WERI-Rb-1 (cell line): ENCODE measurements around the gene TNFRSF1B.
A peak's percentile ranks its signal among the peaks of the same experiment; 100 is the strongest.

ENCODE experiments used
- DNase-seq: peaks from one replicate; pipeline ENCODE4 v3.0.0-alpha.2; 2020
- H3K27ac ChIP-seq: fragments of 250-450 bp; sonication (Bioruptor Pico); 2 replicates; pipeline ENCODE4 v1.5.1; 2020; ENCODE audit warnings: mild to moderate bottlenecking, moderate library complexity
- H3K27me3 ChIP-seq: fragments of 250-450 bp; sonication (Bioruptor Pico); 2 replicates; pipeline ENCODE4 v1.5.1; 2021; ENCODE audit warnings: mild to moderate bottlenecking, low read depth, moderate library complexity; ENCODE audit not compliant: insufficient read depth, severe bottlenecking
- H3K36me3 ChIP-seq: fragments of 250-450 bp; sonication (Bioruptor Pico); 2 replicates; pipeline ENCODE4 v1.5.1; 2020; ENCODE audit warnings: mild to moderate bottlenecking, moderate library complexity
- H3K4me3 ChIP-seq: 2 replicates; pipeline ENCODE4 v1.5.1; 2011; ENCODE audit warnings: low read depth, mild to moderate bottlenecking, control low read depth, low read length
- H3K9me3 ChIP-seq: fragments of 250-450 bp; sonication (Bioruptor Pico); 2 replicates; pipeline ENCODE4 v1.5.1; 2021; ENCODE audit warnings: mild to moderate bottlenecking, moderate library complexity; ENCODE audit not compliant: severe bottlenecking
- TF ChIP-seq, protein P1 (sequence below): IDR thresholded peaks from 2 replicates; pipeline ENCODE4 v1.5.1; 2011; ENCODE audit warnings: low read depth, mild to moderate bottlenecking, control low read depth, inconsistent platforms, low read length

TNFRSF1B gene

DNA sequence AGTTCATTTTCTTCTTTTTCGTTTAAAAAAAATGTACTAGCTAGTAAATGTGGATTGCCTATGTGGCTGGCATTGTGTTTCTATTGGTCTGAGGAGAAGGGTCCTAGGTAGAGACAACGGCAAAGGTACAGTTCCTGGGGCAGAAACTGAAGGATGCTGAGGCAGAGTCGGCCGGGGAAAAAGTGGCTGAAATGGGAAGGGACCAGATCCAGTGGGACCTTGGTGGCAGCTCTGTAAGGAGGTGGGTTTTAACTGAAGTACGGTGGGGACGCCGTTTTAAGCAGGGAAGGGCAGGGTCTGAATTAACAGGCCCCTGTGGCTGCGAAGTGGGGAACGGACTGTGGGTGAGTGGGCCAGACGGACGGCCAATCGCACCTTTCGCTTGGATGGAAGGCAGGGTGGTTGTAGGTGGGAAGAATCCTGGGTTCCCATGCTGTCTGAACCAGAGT is 62.6 kb downstream of the TNFRSF1B start:
- no peak overlapping the region for H3K4me3 ChIP-seq
- no peaks in the 10 kb centered on the region for H3K9me3 ChIP-seq
- H3K27me3 ChIP-seq, result no peaks in the 10 kb centered on the region
- H3K27ac ChIP-seq, result no peak overlapping the region
- DNase-seq, result no peak
- TF ChIP-seq, protein P1, sequence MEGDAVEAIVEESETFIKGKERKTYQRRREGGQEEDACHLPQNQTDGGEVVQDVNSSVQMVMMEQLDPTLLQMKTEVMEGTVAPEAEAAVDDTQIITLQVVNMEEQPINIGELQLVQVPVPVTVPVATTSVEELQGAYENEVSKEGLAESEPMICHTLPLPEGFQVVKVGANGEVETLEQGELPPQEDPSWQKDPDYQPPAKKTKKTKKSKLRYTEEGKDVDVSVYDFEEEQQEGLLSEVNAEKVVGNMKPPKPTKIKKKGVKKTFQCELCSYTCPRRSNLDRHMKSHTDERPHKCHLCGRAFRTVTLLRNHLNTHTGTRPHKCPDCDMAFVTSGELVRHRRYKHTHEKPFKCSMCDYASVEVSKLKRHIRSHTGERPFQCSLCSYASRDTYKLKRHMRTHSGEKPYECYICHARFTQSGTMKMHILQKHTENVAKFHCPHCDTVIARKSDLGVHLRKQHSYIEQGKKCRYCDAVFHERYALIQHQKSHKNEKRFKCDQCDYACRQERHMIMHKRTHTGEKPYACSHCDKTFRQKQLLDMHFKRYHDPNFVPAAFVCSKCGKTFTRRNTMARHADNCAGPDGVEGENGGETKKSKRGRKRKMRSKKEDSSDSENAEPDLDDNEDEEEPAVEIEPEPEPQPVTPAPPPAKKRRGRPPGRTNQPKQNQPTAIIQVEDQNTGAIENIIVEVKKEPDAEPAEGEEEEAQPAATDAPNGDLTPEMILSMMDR, result no peak
- no peaks in the 10 kb centered on the region; the same call in 1 of the 2 replicates for H3K36me3 ChIP-seq

DNA sequence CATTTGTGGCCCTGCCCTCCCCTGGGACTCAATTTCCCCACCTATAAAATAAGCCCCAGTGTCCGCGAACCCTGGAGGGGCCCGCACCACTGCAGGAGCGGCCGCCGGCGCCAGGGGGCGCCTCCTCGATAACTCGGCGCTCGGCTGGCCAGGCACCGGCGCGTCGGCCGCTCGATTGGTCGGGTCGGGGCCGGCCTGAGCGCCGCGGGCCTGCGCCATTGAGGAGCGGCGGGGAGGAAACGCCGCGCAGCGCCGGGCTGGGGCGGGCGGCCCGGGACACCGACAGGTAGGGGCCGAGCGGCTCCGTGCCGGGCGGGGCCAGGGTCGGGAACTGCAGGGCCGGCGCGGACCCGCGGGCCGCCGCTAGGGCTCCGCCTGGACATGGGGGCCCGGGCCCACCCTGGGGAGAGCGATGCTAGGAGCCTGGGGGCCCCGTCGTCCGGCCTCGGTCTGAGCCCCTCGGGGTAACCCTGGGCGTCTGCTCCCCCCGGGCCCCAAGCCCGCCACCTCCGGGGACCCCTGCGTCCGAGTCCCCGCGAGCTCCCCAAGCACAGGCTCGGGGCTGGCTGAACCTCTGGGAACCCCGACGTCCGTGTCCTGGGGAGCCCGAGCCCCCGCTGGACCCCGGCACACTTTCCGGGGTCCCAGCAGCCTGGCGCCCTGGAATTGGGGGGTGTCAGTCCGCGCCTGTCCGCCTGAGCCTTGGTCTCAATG is 63.2 kb downstream of the TNFRSF1B start, which contains the start of gene VPS13D:
Gene VPS13D, plus strand, starts transcription at position 196 of the 714 bp plus-strand sequence. CDS start 4,237 bp downstream, outside the sequence.
- H3K27ac ChIP-seq, result peak within 1 kb of the TSS; percentile 46

DNA sequence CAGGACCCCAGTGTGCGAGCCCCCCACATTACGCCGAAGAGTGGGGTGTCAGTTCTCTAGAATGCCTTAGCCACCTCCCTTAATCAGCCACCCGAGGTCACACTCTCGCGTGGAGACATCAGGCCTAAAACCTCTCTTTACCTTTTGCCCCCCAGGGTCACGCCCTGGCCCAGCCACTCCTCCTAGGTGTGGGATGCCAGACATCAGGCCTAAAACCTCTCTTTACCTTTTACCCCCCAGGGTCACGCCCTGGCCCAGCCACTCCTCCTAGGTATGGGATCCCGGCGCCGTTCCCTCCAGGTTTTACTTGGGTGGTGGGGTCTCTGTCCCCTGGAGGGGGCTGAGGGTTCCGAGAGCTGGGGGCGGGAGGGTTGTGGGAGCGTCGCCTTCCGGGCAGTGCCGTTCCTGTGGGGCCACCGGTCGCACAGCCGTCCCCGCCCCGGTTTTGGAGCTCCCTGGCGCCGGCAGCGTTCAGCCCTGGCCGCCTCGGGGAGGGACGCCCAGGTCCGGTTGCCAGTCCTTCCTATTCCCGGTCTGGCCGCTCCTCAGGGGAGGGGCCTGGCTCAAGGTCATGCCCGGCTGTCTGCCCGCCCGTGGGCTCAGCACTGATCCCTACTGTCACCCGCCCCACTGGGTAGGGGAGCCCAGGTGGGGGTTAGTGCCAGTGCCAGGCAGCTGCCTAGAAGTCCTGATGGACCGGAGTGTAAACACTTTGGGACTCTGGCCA is 63.9 kb downstream of the TNFRSF1B start:
- DNase-seq, result no peak
- H3K9me3 ChIP-seq, result no peaks in the 10 kb centered on the region
- H3K27ac ChIP-seq, result no peak overlapping the region
- H3K4me3 ChIP-seq, result peak overlapping the region; percentile 94
- H3K36me3 ChIP-seq, result peaks cover 5% of the 10 kb centered on the region
- no peaks in the 10 kb centered on the region for H3K27me3 ChIP-seq
- TF ChIP-seq, protein P1, result no peak

More for the DNA sequence above, 63.2 kb downstream of the TNFRSF1B start, which contains the start of gene VPS13D:
- H3K9me3 ChIP-seq, result no peaks in the 10 kb centered on the region
- H3K4me3 ChIP-seq, result peak within 1 kb of the TSS; percentile 94
- TF ChIP-seq, protein P1, result peak; percentile 89
- peak; percentile 75 for DNase-seq
- H3K27me3 ChIP-seq, result no peaks in the 10 kb centered on the region
- peaks cover 3% of the 10 kb centered on the region for H3K36me3 ChIP-seq

GRCh38 chr1:12231276-12231595 is 64.4 kb downstream of the TNFRSF1B start:
- H3K4me3 ChIP-seq, result peak overlapping the region; percentile 94
- H3K9me3 ChIP-seq, result no peaks in the 10 kb centered on the region
- H3K36me3 ChIP-seq, result peaks cover 5% of the 10 kb centered on the region
- H3K27ac ChIP-seq, result no peak overlapping the region
- TF ChIP-seq, protein P1, result no peak
- H3K27me3 ChIP-seq, result no peaks in the 10 kb centered on the region
- no peak for DNase-seq

DNA sequence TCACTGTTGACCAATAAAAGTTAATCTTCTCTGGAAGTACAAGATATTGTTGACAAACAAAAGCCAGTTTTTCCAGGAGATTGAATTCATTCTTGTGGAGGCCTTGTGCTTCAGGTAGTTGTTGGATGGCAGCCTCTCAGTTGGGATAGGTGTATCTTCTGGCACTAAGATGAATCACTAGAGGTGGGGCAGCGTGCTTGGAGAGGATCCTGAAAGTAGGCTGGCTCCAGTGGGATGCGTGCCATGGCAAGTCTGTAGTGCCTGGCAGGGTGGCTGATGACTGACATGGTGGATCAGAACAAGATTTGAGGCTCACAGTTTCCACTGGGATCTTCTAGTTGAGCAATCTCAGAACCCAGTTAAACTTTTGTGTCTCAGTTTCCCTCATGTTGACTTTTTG is 65.4 kb downstream of the TNFRSF1B start:
- Histone ChIP-seq H3K9me3 (no peaks in the 10 kb centered on the region), H3K27ac (no peak overlapping the region), H3K27me3 (no peaks in the 10 kb centered on the region), H3K36me3 (peaks cover 5% of the 10 kb centered on the region), H3K4me3 (no peak overlapping the region)
- no peak for DNase-seq
- TF ChIP-seq, protein P1, result no peak
